BLaER1 (cell line): ENCODE measurements around the gene RBM15.

Experiments used
- H3K27ac ChIP-seq: shearing (Covaris generic); formaldehyde crosslinking; 2 replicates; pipeline ENCODE4 v1.8.1; 2022
- H3K27me3 ChIP-seq: shearing (Covaris generic); formaldehyde crosslinking; 2 replicates; pipeline ENCODE4 v1.8.1; 2022
- H3K36me3 ChIP-seq: shearing (Covaris generic); formaldehyde crosslinking; 2 replicates; pipeline ENCODE4 v1.8.1; 2022
- H3K4me1 ChIP-seq: shearing (Covaris generic); formaldehyde crosslinking; 2 replicates; pipeline ENCODE4 v1.8.1; 2022
- H3K4me2 ChIP-seq: shearing (Covaris generic); formaldehyde crosslinking; 2 replicates; pipeline ENCODE4 v1.8.1; 2022
- H3K4me3 ChIP-seq: shearing (Covaris generic); formaldehyde crosslinking; 2 replicates; pipeline ENCODE4 v1.8.1; 2022
- H3K9ac ChIP-seq: shearing (Covaris generic); formaldehyde crosslinking; 2 replicates; pipeline ENCODE4 v1.8.1; 2022
- H3K9me3 ChIP-seq: shearing (Covaris generic); formaldehyde crosslinking; 2 replicates; pipeline ENCODE4 v1.8.1; 2022
- H4K20me1 ChIP-seq: shearing (Covaris generic); formaldehyde crosslinking; 2 replicates; pipeline ENCODE4 v1.8.1; 2022
- Cebpa-rat ChIP-seq: shearing (Covaris generic); IDR thresholded peaks from 2 replicates; pipeline ENCODE4 v1.8.1; 2022

The RBM15 gene

GRCh38 chr1:110337704-110338308, 1.4 kb upstream of the RBM15 start:
- Histone ChIP-seq H3K9me3 (no peaks in the 10 kb centered on the region), H3K4me1 (peaks cover 43% of the 10 kb centered on the region), H3K36me3 (peaks cover 18% of the 10 kb centered on the region), H3K4me3 (peak overlapping the region; percentile 79), H3K27me3 (no peaks in the 10 kb centered on the region), H3K4me2 (peak overlapping the region; percentile 91), H4K20me1 (peaks cover 33% of the 10 kb centered on the region), H3K9ac (peak overlapping the region; percentile 98), H3K27ac (peak overlapping the region; percentile 97)
- TF ChIP-seq Cebpa-rat: no peak

- Histone ChIP-seq H3K4me2 (peak overlapping the region; percentile 91), H3K36me3 (peaks cover 19% of the 10 kb centered on the region), H3K4me1 (peaks cover 48% of the 10 kb centered on the region), H3K4me3 (peak overlapping the region; percentile 79), H3K27me3 (no peaks in the 10 kb centered on the region), H3K9ac (peak overlapping the region; percentile 98), H3K9me3 (no peaks in the 10 kb centered on the region), H3K27ac (peak overlapping the region; percentile 97), H4K20me1 (peaks cover 39% of the 10 kb centered on the region)
- no peak for TF ChIP-seq Cebpa-rat
Measured at GRCh38 chr1:110338309-110338885, 780 bp upstream of the RBM15 start.

- Histone ChIP-seq H3K4me2 (peak overlapping the region; percentile 95), H3K36me3 (peaks cover 31% of the 10 kb centered on the region), H3K9ac (peak overlapping the region; percentile 98), H3K27ac (peak overlapping the region; percentile 97), H3K9me3 (no peaks in the 10 kb centered on the region), H3K27me3 (no peaks in the 10 kb centered on the region), H4K20me1 (peaks cover 51% of the 10 kb centered on the region), H3K4me3 (peak overlapping the region; percentile 79), H3K4me1 (peaks cover 61% of the 10 kb centered on the region)
- no peak for TF ChIP-seq Cebpa-rat
Measured at GRCh38 chr1:110339407-110340206, 430 bp downstream of the RBM15 start.

GRCh38 chr1:110340207-110340468, 961 bp downstream of the RBM15 start:
- peak overlapping the region; percentile 79 for H3K4me3 ChIP-seq
- peak overlapping the region; percentile 98 for H3K9ac ChIP-seq
- no peaks in the 10 kb centered on the region for H3K9me3 ChIP-seq
- peaks cover 66% of the 10 kb centered on the region for H3K4me1 ChIP-seq
- H3K4me2 ChIP-seq: peak overlapping the region; percentile 95
- H4K20me1 ChIP-seq: peaks cover 57% of the 10 kb centered on the region
- H3K27me3 ChIP-seq: no peaks in the 10 kb centered on the region
- TF ChIP-seq Cebpa-rat: no peak
- H3K36me3 ChIP-seq: peaks cover 31% of the 10 kb centered on the region
- H3K27ac ChIP-seq: peak overlapping the region; percentile 97

GRCh38 chr1:110341146-110341871, 2.1 kb downstream of the RBM15 start:
- Histone ChIP-seq H3K4me3 (peak overlapping the region; percentile 79), H3K9me3 (no peaks in the 10 kb centered on the region), H3K4me2 (peak overlapping the region; percentile 95), H3K27me3 (no peaks in the 10 kb centered on the region), H3K4me1 (peaks cover 73% of the 10 kb centered on the region), H3K27ac (0 out of 2 replicates have a peak overlapping the region, but pooled peaks have one; percentile 97), H3K36me3 (peaks cover 40% of the 10 kb centered on the region), H4K20me1 (peaks cover 68% of the 10 kb centered on the region), H3K9ac (peak overlapping the region; percentile 98)
- no peak for TF ChIP-seq Cebpa-rat

DNA sequence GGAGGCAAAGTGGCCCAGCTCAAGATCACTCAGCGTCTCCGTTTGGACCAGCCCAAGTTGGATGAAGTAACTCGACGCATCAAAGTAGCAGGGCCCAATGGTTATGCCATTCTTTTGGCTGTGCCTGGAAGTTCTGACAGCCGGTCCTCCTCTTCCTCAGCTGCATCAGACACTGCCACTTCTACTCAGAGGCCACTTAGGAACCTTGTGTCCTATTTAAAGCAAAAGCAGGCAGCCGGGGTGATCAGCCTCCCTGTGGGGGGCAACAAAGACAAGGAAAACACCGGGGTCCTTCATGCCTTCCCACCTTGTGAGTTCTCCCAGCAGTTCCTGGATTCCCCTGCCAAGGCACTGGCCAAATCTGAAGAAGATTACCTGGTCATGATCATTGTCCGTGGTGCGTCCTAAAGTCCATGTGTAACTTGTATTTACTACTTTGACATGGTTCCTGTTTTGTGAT, 2.7 kb downstream of the RBM15 start:
- peak overlapping the region; percentile 98 for H3K9ac ChIP-seq
- H4K20me1 ChIP-seq: peaks cover 74% of the 10 kb centered on the region
- no peak overlapping the region for H3K27ac ChIP-seq

DNA sequence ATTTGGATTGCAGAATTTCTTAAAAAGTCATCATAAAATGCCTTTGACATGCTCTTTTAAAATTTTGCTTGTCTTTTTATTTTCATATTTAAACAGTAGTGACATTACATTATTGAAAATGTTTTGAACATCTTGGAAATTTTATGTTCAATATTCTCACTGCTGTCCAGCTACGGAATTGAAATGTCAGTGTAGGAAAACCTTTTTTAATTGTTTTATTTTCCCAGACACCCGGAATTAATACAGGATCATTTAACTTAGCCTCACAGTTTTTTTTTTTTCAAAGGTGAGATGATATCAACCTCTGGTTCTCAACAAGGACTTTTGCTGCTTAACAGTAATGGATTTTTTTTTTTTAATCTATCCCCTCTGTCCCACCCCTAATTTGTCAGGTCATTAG, 4.1 kb downstream of the RBM15 start:
- H3K27me3 ChIP-seq: no peaks in the 10 kb centered on the region
- H3K4me3 ChIP-seq: peak overlapping the region; percentile 79

More for the DNA sequence above, 2.7 kb downstream of the RBM15 start:
- Histone ChIP-seq H3K4me1 (peaks cover 73% of the 10 kb centered on the region), H3K9me3 (no peaks in the 10 kb centered on the region), H3K4me3 (peak overlapping the region; percentile 79), H3K36me3 (peaks cover 46% of the 10 kb centered on the region), H3K27me3 (no peaks in the 10 kb centered on the region), H3K4me2 (peak overlapping the region; percentile 95)
- TF ChIP-seq Cebpa-rat: no peak

DNA sequence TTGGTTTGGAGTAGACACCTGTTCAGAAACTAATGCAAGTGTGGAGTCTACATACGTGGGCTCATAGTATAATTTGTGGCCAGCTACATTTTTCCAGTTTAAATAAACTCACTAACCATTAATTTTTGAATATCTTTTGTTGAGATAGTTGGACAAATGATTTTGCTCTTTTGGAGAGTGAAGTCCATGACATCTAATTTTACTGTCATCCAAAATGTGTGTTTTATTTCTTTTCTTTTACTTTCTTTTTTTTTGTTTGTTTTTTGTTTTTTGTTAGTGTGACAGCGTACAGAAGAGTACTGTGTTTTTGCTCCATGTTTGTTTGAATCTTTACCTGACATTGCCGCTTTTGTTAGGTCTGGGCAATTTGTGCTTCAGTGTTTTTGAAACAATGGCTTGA, 5.0 kb downstream of the RBM15 start:
- peak overlapping the region; percentile 79; the same call in 1 of the 2 replicates for H3K4me3 ChIP-seq

More for the DNA sequence above, 4.1 kb downstream of the RBM15 start:
- Histone ChIP-seq H4K20me1 (peaks cover 88% of the 10 kb centered on the region), H3K27ac (no peak overlapping the region), H3K4me2 (peak overlapping the region; percentile 95), H3K9ac (peak overlapping the region; percentile 98; the same call in 1 of the 2 replicates), H3K4me1 (peaks cover 80% of the 10 kb centered on the region), H3K36me3 (peaks cover 55% of the 10 kb centered on the region), H3K9me3 (no peaks in the 10 kb centered on the region)
- TF ChIP-seq Cebpa-rat: no peak

DNA sequence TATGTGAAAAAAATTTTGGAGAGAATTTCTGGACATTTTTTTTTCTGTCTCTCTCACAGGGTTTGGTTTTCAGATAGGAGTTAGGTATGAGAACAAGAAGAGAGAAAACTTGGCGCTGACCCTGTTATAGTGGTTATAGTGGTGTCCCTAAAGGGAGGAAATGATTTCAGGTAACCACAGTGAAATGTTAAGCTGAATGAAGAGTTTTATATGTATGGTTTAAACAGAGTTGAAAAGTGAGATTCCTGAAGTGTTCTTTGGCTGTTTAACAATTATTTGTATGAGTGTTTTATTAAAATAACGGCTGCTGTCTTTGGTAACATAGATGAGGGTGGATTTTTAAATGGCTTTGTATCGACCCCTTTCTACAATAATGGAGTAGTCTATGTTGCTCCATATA, 6.3 kb downstream of the RBM15 start:
- Histone ChIP-seq H3K4me3 (no peak overlapping the region), H4K20me1 (peaks cover 100% of the 10 kb centered on the region), H3K27me3 (no peaks in the 10 kb centered on the region), H3K9me3 (no peaks in the 10 kb centered on the region), H3K9ac (no peak overlapping the region), H3K27ac (no peak overlapping the region), H3K4me2 (peak overlapping the region; percentile 27), H3K4me1 (peaks cover 99% of the 10 kb centered on the region), H3K36me3 (peaks cover 62% of the 10 kb centered on the region)
- TF ChIP-seq Cebpa-rat: no peak

More for the DNA sequence above, 5.0 kb downstream of the RBM15 start:
- H3K9ac ChIP-seq: 0 out of 2 replicates have a peak overlapping the region, but pooled peaks have one; percentile 98
- H3K4me1 ChIP-seq: peaks cover 89% of the 10 kb centered on the region
- H3K4me2 ChIP-seq: peak overlapping the region; percentile 95
- no peaks in the 10 kb centered on the region for H3K27me3 ChIP-seq
- no peak overlapping the region for H3K27ac ChIP-seq
- H4K20me1 ChIP-seq: peaks cover 97% of the 10 kb centered on the region
- peaks cover 55% of the 10 kb centered on the region for H3K36me3 ChIP-seq
- no peaks in the 10 kb centered on the region for H3K9me3 ChIP-seq
- no peak for TF ChIP-seq Cebpa-rat
